Measurements from ENCODE around the gene NDOR1.
"Not testable (repeated sequence)": the region's sequence is repeated elsewhere in the genome, so short reads cannot be mapped to it uniquely, and the experiment has no call there.

The NDOR1 gene

GRCh38 chr9:137237759-137238726, 32.5 kb downstream of the NDOR1 start:
- DNase-seq (ENCODE audit: extremely low read depth, low read depth), result no peak
- H3K4me3 ChIP-seq (replicated peaks; ENCODE audit: low read depth, low read length), result no peak overlapping the region

GRCh38 chr9:137239541-137240200, 34.2 kb downstream of the NDOR1 start:
- peak overlapping the region; percentile 57 for H3K4me3 ChIP-seq (replicated peaks; ENCODE audit: low read depth, low read length)
- not testable (repeated sequence) for DNase-seq (ENCODE audit: extremely low read depth, low read depth)

More at GRCh38 chr9:137237759-137238726, 32.5 kb downstream of the NDOR1 start:
- TF ChIP-seq CTCF (IDR thresholded peaks at IDR 0.05; ENCODE audit: low read depth, low read length, missing control alignments), result no peak

DNA sequence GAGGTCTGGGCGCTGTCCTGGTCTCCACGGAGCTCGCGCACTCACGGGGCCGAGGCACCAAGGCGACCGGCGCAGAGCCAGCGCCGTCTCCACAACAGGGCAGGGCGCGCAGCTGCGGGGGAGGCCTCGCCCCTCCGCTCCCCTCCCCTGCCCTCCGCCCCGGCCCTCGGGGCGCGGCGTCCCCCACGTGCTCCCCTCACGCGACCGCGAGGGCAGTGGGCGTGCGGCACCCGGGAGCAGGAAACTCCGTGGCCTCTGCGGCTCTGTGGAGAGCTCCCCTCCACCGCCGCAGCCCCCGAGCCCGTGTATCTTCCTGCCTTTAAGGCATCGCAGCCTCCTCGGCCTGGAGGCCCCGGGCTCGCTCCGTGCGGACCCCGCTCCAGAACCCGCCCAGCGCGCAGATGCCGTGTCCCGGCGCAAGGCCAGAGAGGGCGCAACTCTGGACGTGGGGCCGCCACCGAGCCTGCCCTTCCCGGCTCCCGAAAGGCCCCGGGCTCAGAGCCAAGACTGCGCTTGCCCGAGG, 34.9 kb downstream of the NDOR1 start:
- peak overlapping the region; percentile 57 for H3K4me3 ChIP-seq (replicated peaks; ENCODE audit: low read depth, low read length)
- no peak for TF ChIP-seq CTCF (IDR thresholded peaks at IDR 0.05; ENCODE audit: low read depth, low read length, missing control alignments)
- no peak for DNase-seq (ENCODE audit: extremely low read depth, low read depth)

DNA sequence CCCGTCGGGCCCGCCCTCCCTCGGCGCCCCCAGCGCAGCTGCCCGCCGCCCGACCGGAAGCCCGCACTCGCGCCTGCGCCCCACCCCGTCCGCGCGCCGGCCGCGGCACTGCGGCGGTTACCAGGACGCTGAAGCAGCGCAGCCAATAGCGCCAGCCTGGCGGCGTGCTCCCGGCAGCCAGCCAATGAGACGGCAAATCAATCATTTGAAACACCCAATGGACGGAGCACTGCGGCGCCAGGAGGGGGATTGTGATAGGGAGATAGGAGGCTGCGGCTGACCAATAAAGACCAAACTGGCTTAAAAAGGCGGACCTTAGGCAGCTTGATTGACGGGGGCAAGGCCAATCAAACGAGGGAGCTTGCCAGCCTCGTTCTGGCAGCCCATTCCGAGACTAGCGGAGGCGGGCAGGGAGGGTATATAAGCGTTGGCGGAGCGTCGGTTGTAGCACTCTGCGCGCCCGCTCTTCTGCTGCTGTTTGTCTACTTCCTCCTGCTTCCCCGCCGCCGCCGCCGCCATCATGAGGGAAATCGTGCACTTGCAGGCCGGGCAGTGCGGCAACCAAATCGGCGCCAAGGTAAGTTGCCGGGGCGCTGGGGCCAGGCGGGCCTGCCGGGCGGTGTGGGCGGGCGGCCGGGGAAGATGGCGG, 35.5 kb downstream of the NDOR1 start, which contains the start of gene TUBB4B:
Gene TUBB4B, plus strand, starts transcription at position 447 of the 649 bp plus-strand sequence. Its CDS starts 74 bp downstream, at position 521.
- DNase-seq (ENCODE audit: extremely low read depth, low read depth), result peak; percentile 100
- peak within 1 kb of the TSS; percentile 95 for H3K4me3 ChIP-seq (replicated peaks; ENCODE audit: low read depth, low read length)
- TF ChIP-seq CTCF (IDR thresholded peaks at IDR 0.05; ENCODE audit: low read depth, low read length, missing control alignments), result no peak

DNA sequence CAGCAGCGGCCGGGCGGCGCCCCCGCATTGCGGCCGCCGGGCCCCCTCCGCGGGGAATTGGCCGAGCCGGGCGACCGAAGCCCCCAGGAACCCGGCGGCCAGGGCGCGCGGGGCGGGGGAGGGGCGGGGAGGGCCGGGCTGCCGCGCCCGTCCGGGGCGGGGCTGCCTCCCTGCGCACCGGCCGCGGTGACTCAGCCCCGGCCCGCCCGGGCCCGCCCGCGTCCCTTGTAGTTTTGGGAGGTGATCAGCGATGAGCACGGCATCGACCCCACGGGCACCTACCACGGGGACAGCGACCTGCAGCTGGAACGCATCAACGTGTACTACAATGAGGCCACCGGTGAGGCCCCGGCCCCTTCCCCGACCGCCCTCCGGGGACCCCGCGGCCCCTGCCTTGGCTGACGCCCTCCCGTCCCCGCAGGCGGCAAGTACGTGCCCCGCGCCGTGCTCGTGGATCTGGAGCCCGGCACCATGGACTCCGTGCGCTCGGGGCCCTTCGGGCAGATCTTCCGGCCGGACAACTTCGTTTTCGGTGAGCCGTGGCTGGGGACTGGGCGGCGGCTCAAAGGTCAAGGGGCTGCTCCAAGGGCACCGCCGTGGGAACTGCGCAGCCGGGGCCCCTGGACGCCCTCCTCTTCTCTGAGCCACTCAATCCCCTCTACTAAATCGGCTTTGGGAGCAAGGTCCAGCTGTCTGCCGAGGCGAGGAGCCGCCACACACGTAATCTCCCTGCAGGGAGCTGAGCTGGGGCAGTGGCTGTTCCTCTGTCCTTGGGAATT, 36.2 kb downstream of the NDOR1 start:
- no peak for TF ChIP-seq CTCF (IDR thresholded peaks at IDR 0.05; ENCODE audit: low read depth, low read length, missing control alignments)
- peak overlapping the region; percentile 95 for H3K4me3 ChIP-seq (replicated peaks; ENCODE audit: low read depth, low read length)
- no peak for DNase-seq (ENCODE audit: extremely low read depth, low read depth)

DNA sequence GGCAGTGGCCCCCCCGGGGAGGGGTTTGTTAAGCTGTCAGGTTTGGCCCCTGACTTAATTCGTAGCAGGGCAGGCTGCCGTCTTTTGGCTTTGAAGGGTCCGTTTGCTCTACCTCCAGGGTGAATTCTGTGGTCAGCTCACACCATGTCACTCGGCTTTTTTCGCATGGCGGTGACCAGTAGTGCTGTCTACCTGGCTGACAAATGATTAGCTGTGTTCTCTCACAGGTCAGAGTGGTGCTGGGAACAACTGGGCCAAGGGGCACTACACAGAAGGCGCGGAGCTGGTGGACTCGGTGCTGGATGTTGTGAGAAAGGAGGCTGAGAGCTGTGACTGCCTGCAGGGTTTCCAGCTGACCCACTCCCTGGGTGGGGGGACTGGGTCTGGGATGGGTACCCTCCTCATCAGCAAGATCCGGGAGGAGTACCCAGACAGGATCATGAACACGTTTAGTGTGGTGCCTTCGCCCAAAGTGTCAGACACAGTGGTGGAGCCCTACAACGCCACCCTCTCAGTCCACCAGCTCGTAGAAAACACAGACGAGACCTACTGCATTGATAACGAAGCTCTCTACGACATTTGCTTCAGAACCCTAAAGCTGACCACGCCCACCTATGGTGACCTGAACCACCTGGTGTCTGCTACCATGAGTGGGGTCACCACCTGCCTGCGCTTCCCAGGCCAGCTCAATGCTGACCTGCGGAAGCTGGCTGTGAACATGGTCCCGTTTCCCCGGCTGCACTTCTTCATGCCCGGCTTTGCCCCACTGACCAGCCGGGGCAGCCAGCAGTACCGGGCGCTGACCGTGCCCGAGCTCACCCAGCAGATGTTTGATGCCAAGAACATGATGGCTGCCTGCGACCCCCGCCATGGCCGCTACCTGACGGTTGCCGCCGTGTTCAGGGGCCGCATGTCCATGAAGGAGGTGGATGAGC, 37.0 kb downstream of the NDOR1 start:
- H3K4me3 ChIP-seq (replicated peaks; ENCODE audit: low read depth, low read length), result peak overlapping the region; percentile 95
- TF ChIP-seq CTCF (IDR thresholded peaks at IDR 0.05; ENCODE audit: low read depth, low read length, missing control alignments), result no peak

DNA sequence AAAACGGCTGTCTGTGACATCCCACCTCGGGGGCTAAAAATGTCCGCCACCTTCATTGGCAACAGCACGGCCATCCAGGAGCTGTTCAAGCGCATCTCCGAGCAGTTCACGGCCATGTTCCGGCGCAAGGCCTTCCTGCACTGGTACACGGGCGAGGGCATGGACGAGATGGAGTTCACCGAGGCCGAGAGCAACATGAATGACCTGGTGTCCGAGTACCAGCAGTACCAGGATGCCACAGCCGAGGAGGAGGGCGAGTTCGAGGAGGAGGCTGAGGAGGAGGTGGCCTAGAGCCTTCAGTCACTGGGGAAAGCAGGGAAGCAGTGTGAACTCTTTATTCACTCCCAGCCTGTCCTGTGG, 37.7 kb downstream of the NDOR1 start:
- peak overlapping the region; percentile 95 for H3K4me3 ChIP-seq (replicated peaks; ENCODE audit: low read depth, low read length)
- DNase-seq (ENCODE audit: extremely low read depth, low read depth), result not testable (repeated sequence)

More for the DNA sequence above, 37.0 kb downstream of the NDOR1 start:
- DNase-seq (ENCODE audit: extremely low read depth, low read depth), result no peak
